Measurements from ENCODE around the gene OR2T27. TPM values are rescaled to one million over a fixed set of nuclear protein-coding genes. Genes with fewer than 3 reads are reported as not detected.
"Not testable (repeated sequence)": the region's sequence is repeated elsewhere in the genome, so short reads cannot be mapped to it uniquely, and the experiment has no call there.

OR2T27 gene, protein sequence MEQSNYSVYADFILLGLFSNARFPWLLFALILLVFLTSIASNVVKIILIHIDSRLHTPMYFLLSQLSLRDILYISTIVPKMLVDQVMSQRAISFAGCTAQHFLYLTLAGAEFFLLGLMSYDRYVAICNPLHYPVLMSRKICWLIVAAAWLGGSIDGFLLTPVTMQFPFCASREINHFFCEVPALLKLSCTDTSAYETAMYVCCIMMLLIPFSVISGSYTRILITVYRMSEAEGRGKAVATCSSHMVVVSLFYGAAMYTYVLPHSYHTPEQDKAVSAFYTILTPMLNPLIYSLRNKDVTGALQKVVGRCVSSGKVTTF
- total RNA-seq: not detected

DNA sequence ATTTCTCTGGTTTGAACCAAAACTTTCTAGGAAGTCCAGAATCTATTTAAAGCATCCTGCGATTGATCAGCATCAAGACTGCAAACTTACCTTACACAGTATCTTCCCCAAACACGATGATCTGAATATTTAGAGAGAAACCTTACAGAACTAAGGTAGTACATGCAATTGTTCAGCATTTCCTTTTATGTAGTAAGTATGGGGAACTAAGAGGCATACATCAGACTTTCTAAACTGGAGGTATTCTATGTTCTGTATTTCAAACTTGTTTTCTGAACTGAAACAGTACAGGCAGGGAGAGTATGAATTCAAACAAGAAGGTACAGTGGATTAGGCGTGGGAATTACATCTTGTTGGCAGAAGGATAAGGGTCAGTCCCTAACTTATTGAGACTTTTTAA is at the start of gene OR2T27:
Gene OR2T27 (minus strand): TSS at position 175 of the 400 bp plus-strand sequence. CDS start 4,644 bp downstream, outside the sequence.
- H3K9me3 ChIP-seq; H3K4me3 ChIP-seq; intact Hi-C loops (cut with DNase I); H3K36me3 ChIP-seq; H3K27me3 ChIP-seq; H3K27ac ChIP-seq; DNase-seq; H3K4me1 ChIP-seq: not testable (repeated sequence)
- 50% methylated on average over 1 of the region's 3 CpGs; no CpG with 5 or more reads in 1 of the 2 donors for WGBS, 2 donors

DNA sequence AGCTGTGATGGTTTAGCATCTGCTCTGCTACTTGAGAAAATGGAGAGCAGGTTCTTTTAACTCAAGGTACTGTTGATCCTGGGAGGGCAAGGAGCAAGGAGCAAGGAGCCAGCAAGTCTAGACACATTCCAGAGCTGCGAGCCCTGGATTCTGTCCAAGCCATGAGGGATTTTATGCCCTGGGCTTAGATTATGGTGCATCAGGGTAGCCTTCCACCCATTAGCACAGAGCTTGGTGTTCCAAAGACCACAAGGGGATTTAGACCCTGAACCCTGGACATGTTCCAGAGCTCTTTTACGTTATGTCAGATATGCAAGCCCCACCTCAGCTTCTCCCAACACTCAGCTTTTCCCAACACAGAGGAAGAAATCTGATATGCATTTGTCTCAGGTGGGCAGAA is 49.3 kb upstream of the OR2T27 start:
- Histone ChIP-seq H3K27ac (no peak overlapping the region), H3K27me3 (no peaks in the 10 kb centered on the region), H3K4me1 (no peaks in the 10 kb centered on the region), H3K9me3 (no peaks in the 10 kb centered on the region), H3K4me3 (no peak overlapping the region), H3K36me3 (no peaks in the 10 kb centered on the region)
- DNase-seq: no peak
- TF ChIP-seq POLR2A (IDR thresholded peaks at IDR 0.05): no peak
- TF ChIP-seq, protein P1, sequence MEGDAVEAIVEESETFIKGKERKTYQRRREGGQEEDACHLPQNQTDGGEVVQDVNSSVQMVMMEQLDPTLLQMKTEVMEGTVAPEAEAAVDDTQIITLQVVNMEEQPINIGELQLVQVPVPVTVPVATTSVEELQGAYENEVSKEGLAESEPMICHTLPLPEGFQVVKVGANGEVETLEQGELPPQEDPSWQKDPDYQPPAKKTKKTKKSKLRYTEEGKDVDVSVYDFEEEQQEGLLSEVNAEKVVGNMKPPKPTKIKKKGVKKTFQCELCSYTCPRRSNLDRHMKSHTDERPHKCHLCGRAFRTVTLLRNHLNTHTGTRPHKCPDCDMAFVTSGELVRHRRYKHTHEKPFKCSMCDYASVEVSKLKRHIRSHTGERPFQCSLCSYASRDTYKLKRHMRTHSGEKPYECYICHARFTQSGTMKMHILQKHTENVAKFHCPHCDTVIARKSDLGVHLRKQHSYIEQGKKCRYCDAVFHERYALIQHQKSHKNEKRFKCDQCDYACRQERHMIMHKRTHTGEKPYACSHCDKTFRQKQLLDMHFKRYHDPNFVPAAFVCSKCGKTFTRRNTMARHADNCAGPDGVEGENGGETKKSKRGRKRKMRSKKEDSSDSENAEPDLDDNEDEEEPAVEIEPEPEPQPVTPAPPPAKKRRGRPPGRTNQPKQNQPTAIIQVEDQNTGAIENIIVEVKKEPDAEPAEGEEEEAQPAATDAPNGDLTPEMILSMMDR (IDR thresholded peaks at IDR 0.05): no peak
- 31 to 47% methylated on average over 2 of the region's 2 CpGs for WGBS, 2 donors
- intact Hi-C loops (cut with DNase I): no loop called here

DNA sequence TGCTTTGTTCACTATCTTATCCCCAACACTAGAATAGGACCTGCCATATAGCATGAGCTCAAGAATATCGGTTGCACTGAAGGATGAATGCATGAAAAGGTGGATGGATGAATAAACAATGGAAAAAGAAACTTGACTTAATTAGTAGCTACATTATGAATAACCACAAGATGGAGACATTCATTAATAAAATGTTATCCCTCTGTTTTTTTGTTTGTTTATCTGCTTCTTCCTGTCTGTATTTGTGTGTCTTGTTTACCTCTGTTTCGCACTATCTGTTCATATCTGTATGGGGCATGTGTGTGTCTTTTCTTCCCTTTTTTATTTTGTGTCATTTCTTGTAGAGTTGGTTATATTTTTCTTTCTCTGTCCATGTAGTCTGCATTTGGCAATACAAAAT is 48.3 kb upstream of the OR2T27 start:
- H3K36me3 ChIP-seq: no peaks in the 10 kb centered on the region
- no peak overlapping the region for H3K27ac ChIP-seq
- TF ChIP-seq, protein P1 (IDR thresholded peaks at IDR 0.05): peak in 1 of 6 experiments; percentile 14
- no peak for TF ChIP-seq POLR2A (IDR thresholded peaks at IDR 0.05)
- intact Hi-C loops (cut with DNase I): no loop called here
- DNase-seq: no peak
- no peaks in the 10 kb centered on the region for H3K27me3 ChIP-seq
- H3K4me1 ChIP-seq: no peaks in the 10 kb centered on the region
- H3K4me3 ChIP-seq: no peak overlapping the region
- no peaks in the 10 kb centered on the region for H3K9me3 ChIP-seq
- WGBS, 2 donors: 65 to 76% methylated on average over 2 of the region's 2 CpGs

DNA sequence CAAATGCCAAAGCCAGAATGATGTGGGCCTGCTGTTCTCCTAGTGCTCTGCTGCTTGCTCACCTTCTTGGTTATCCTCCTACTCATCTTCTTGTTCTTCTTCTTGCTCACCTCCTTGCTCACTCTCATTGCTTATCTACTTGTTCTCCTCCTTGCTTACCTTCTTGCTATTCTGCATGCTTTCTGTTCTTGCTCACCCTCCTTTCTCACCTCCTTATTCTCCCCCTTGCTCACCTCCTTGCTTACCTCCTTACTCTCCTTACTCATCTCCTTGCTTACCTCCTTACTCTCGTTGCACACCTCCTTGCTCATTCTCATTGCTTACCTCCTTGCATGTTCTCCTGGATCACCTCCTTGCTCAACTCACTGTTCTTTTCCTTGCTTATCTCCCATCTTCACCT is 47.4 kb upstream of the OR2T27 start, which contains the start of gene OR14I1:
Gene OR14I1 (minus strand): TSS at position 53 of the 400 bp plus-strand sequence.
- intact Hi-C loops (cut with DNase I): no loop called here
- Histone ChIP-seq H3K9me3 (no peaks in the 10 kb centered on the region), H3K36me3 (no peaks in the 10 kb centered on the region), H3K4me3 (no peak within 1 kb of the TSS), H3K27ac (no peak within 1 kb of the TSS), H3K4me1 (no peaks in the 10 kb centered on the region), H3K27me3 (no peaks in the 10 kb centered on the region)
- TF ChIP-seq POLR2A (IDR thresholded peaks at IDR 0.05): no peak
- TF ChIP-seq, protein P1 (IDR thresholded peaks at IDR 0.05): no peak
- 43 to 60% methylated on average over 1 of the region's 1 CpG for WGBS, 2 donors
- no peak for DNase-seq

DNA sequence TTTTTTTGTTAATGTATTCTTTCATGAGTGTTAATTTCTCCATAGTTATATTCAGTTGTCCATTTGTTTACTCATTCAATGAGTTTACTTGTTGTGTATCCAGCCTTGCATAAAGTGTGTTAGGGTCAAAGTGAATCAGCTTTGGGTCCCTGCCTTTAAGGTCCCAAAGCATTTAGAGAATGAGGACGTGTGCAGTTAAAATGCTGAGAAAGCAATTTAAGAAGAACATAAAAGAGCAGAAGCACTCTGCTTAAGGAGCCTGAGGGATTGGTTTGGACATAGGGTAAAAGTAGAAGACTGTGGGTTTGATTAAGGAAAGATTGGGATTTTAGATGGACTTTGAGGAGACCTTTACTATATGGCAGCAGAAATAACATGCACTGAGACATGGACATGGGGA is 43.8 kb upstream of the OR2T27 start:
- Histone ChIP-seq H3K36me3 (no peaks in the 10 kb centered on the region), H3K4me3 (no peak overlapping the region), H3K27ac (no peak overlapping the region), H3K9me3 (no peaks in the 10 kb centered on the region), H3K27me3 (no peaks in the 10 kb centered on the region), H3K4me1 (no peaks in the 10 kb centered on the region)
- TF ChIP-seq POLR2A (IDR thresholded peaks at IDR 0.05): no peak
- TF ChIP-seq, protein P1 (IDR thresholded peaks at IDR 0.05): no peak
- 35 to 69% methylated on average over 1 of the region's 1 CpG for WGBS, 2 donors
- no peak for DNase-seq
- intact Hi-C loops (cut with DNase I): no loop called here
